Stimulated activated CD4-positive, alpha-beta T cell treated with anti-CD3 and anti-CD28 coated beads, TNF-alpha, amount 100 ng/mL, for 48 hours (primary cell): Measurements from ENCODE around the gene ABCA13.

Experiments
- DNase-seq, 3 donors: peaks; one replicate each; pipeline ENCODE4 v3.0.0-alpha.2; 2020; ENCODE audit warnings: low read depth in 3 of 3

ABCA13 gene

GRCh38 chr7:48515171-48515570 is 343.9 kb downstream of the ABCA13 start:
- no peak for DNase-seq

- DNase-seq: no peak
Measured at GRCh38 chr7:48518092-48518491, 346.8 kb downstream of the ABCA13 start.

- no peak for DNase-seq
Measured at GRCh38 chr7:48522692-48523091, 351.4 kb downstream of the ABCA13 start.

- DNase-seq: no peak
Measured at GRCh38 chr7:48525736-48526732, 354.8 kb downstream of the ABCA13 start.

- DNase-seq: no peak
Measured at GRCh38 chr7:48528646-48529045, 357.4 kb downstream of the ABCA13 start.

GRCh38 chr7:48537561-48537960 is 366.3 kb downstream of the ABCA13 start:
- DNase-seq: no peak

GRCh38 chr7:48540746-48541145 is 369.5 kb downstream of the ABCA13 start:
- DNase-seq: no peak

- DNase-seq: no peak
Measured at GRCh38 chr7:48548667-48549066, 377.4 kb downstream of the ABCA13 start.

- DNase-seq: no peak
Measured at GRCh38 chr7:48551652-48552051, 380.4 kb downstream of the ABCA13 start.

GRCh38 chr7:48563334-48563733 is 392.1 kb downstream of the ABCA13 start:
- no peak for DNase-seq

- DNase-seq: no peak
Measured at GRCh38 chr7:48575516-48575915, 404.3 kb downstream of the ABCA13 start.

- no peak for DNase-seq
Measured at GRCh38 chr7:48587475-48587874, 416.2 kb downstream of the ABCA13 start.

GRCh38 chr7:48594349-48594748 is 423.1 kb downstream of the ABCA13 start:
- DNase-seq: no peak

GRCh38 chr7:48595756-48596155 is 424.5 kb downstream of the ABCA13 start:
- DNase-seq: no peak

- no peak for DNase-seq
Measured at GRCh38 chr7:48610705-48611104, 439.4 kb downstream of the ABCA13 start.

- no peak for DNase-seq
Measured at GRCh38 chr7:48611993-48612392, 440.7 kb downstream of the ABCA13 start.

GRCh38 chr7:48617508-48617907 is 446.2 kb downstream of the ABCA13 start:
- no peak for DNase-seq

GRCh38 chr7:48617993-48618392 is 446.7 kb downstream of the ABCA13 start:
- no peak for DNase-seq

GRCh38 chr7:48621076-48621475 is 449.8 kb downstream of the ABCA13 start:
- no peak for DNase-seq

- DNase-seq: no peak
Measured at GRCh38 chr7:48627164-48627563, 455.9 kb downstream of the ABCA13 start.

GRCh38 chr7:48628793-48629349 is 457.6 kb downstream of the ABCA13 start:
- no peak for DNase-seq

GRCh38 chr7:48634116-48634632 is 462.9 kb downstream of the ABCA13 start:
- no peak for DNase-seq

- DNase-seq: no peak
Measured at GRCh38 chr7:48635796-48636195, 464.5 kb downstream of the ABCA13 start.
